H9 (cell line): ENCODE measurements around the gene AKR7A3. TPM values are rescaled to one million over a fixed set of nuclear protein-coding genes. Genes with fewer than 3 reads are reported as not detected.

Experiments used
- DNase-seq: peaks from one replicate; pipeline ENCODE4 v3.0.0-alpha.2; 2017
- H2AFZ ChIP-seq: one replicate; pipeline ENCODE4 v1.6.1; 2013; ENCODE audit warnings: mild to moderate bottlenecking, low read length, control low read depth, moderate library complexity
- H2AK5ac ChIP-seq: 2 replicates; pipeline ENCODE4 v1.6.1; 2013; ENCODE audit warnings: low read length, control low read depth, mixed read lengths; ENCODE audit not compliant: insufficient read length
- H2BK120ac ChIP-seq: one replicate; pipeline ENCODE4 v1.6.1; 2013; ENCODE audit warnings: low read depth, mild to moderate bottlenecking, low read length, control low read depth, inconsistent platforms; ENCODE audit not compliant: poor library complexity, severe bottlenecking
- H2BK12ac ChIP-seq: 2 replicates; pipeline ENCODE4 v1.6.1; 2013; ENCODE audit warnings: low read length, control low read depth, mixed read lengths, low read depth; ENCODE audit not compliant: insufficient read length
- H2BK15ac ChIP-seq: 2 replicates; pipeline ENCODE4 v1.6.1; 2013; ENCODE audit warnings: low read depth, low read length, control low read depth
- H2BK20ac ChIP-seq: one replicate; pipeline ENCODE4 v1.6.1; 2013; ENCODE audit warnings: low read depth, mild to moderate bottlenecking, low read length, control low read depth, inconsistent platforms; ENCODE audit not compliant: poor library complexity, severe bottlenecking
- H2BK5ac ChIP-seq: 2 replicates; pipeline ENCODE4 v1.6.1; 2013; ENCODE audit warnings: low read length, control low read depth, mixed read lengths; ENCODE audit not compliant: insufficient read length
- H3K14ac ChIP-seq: 2 replicates; pipeline ENCODE4 v1.6.1; 2013; ENCODE audit warnings: low read length, control low read depth; ENCODE audit not compliant: insufficient read depth
- H3K18ac ChIP-seq: 2 replicates; pipeline ENCODE4 v1.6.1; 2013; ENCODE audit warnings: low read depth, mild to moderate bottlenecking, mixed read lengths, low read length, control low read depth; ENCODE audit not compliant: insufficient read length
- H3K23ac ChIP-seq: 2 replicates; pipeline ENCODE4 v1.6.1; 2013; ENCODE audit warnings: low read length, control low read depth, mixed read lengths, low read depth; ENCODE audit not compliant: insufficient read length
- H3K23me2 ChIP-seq: 2 replicates; pipeline ENCODE4 v1.6.1; 2013; ENCODE audit warnings: low read depth, mild to moderate bottlenecking, mixed read lengths, low read length, control low read depth; ENCODE audit not compliant: insufficient read length, poor library complexity, severe bottlenecking
- H3K27ac ChIP-seq: 2 replicates; pipeline ENCODE4 v1.5.1; 2013; ENCODE audit warnings: low read length, control low read depth, mixed read lengths, low read depth; ENCODE audit not compliant: insufficient read length
- H3K27me3 ChIP-seq: 2 replicates; pipeline ENCODE4 v1.6.1; 2013; ENCODE audit warnings: low read length, control low read depth, inconsistent platforms; ENCODE audit not compliant: insufficient read depth
- H3K4ac ChIP-seq: 2 replicates; pipeline ENCODE4 v1.6.1; 2013; ENCODE audit warnings: low read depth, mild to moderate bottlenecking, control low read depth, inconsistent platforms, low read length, moderate library complexity
- H3K4me1 ChIP-seq: 2 replicates; pipeline ENCODE4 v1.6.1; 2013; ENCODE audit warnings: low read length, control low read depth, inconsistent platforms; ENCODE audit not compliant: insufficient read depth
- H3K4me2 ChIP-seq: 2 replicates; pipeline ENCODE4 v1.6.1; 2013; ENCODE audit warnings: low read length, control low read depth, mixed read lengths; ENCODE audit not compliant: insufficient read length, insufficient read depth
- H3K56ac ChIP-seq: 2 replicates; pipeline ENCODE4 v1.6.1; 2013; ENCODE audit warnings: low read depth, mild to moderate bottlenecking, mixed read lengths, low read length, control low read depth; ENCODE audit not compliant: insufficient read length
- H3K79me1 ChIP-seq: 2 replicates; pipeline ENCODE4 v1.6.1; 2013; ENCODE audit warnings: low read depth, mild to moderate bottlenecking, moderate library complexity, low read length, control low read depth, inconsistent platforms; ENCODE audit not compliant: insufficient read depth, poor library complexity, severe bottlenecking
- H3K79me2 ChIP-seq: 2 replicates; pipeline ENCODE4 v1.6.1; 2013; ENCODE audit warnings: low read length, control low read depth, inconsistent platforms; ENCODE audit not compliant: insufficient read depth
- H3K9ac ChIP-seq: 2 replicates; pipeline ENCODE4 v1.6.1; 2013; ENCODE audit warnings: low read length, control low read depth, mixed read lengths; ENCODE audit not compliant: insufficient read length; ENCODE audit errors: extremely low read depth
- H3K9me3 ChIP-seq: one replicate; pipeline ENCODE4 v1.6.1; 2013; ENCODE audit warnings: low read depth, low read length, inconsistent platforms; ENCODE audit not compliant: control insufficient read depth
- H3T11ph ChIP-seq: one replicate; pipeline ENCODE4 v1.6.1; 2013; ENCODE audit warnings: mild to moderate bottlenecking, low read length, control low read depth, inconsistent platforms
- H4K20me1 ChIP-seq: one replicate; pipeline ENCODE4 v1.6.1; 2013; ENCODE audit not compliant: control insufficient read depth, insufficient read length, insufficient read depth
- H4K5ac ChIP-seq: 2 replicates; pipeline ENCODE4 v1.6.1; 2013; ENCODE audit warnings: low read depth, mild to moderate bottlenecking, mixed read lengths, low read length, control low read depth; ENCODE audit not compliant: insufficient read length
- H4K8ac ChIP-seq: replicated peaks from 2 replicates; pipeline ENCODE4 v1.6.1; 2013; ENCODE audit warnings: low read length, control low read depth, mixed read lengths, low read depth; ENCODE audit not compliant: insufficient read length
- H4K91ac ChIP-seq: 2 replicates; pipeline ENCODE4 v1.6.1; 2013; ENCODE audit warnings: low read depth, mild to moderate bottlenecking, moderate library complexity, mixed read lengths, low read length, control low read depth; ENCODE audit not compliant: insufficient read length
- H3K27ac Mint-ChIP-seq, 3 experiments: 2 replicates in 2 of 3; 3 replicates in 1 of 3; pipeline ENCODE4 v1.8.0; 2020 to 2021; ENCODE audit warnings: mixed read lengths in 3 of 3, mild to moderate bottlenecking in 1 of 3, moderate library complexity in 1 of 3
- H3K27me3 Mint-ChIP-seq: 2 replicates; pipeline ENCODE4 v1.8.0; 2021; ENCODE audit warnings: low read depth, mild to moderate bottlenecking, moderate library complexity, mixed read lengths
- H3K36me3 Mint-ChIP-seq, 3 experiments: 2 replicates in 2 of 3; 3 replicates in 1 of 3; pipeline ENCODE4 v1.8.0; 2020 to 2021; ENCODE audit warnings: low read depth in 3 of 3, mixed read lengths in 3 of 3; ENCODE audit not compliant: insufficient read depth in 1 of 3
- H3K4me1 Mint-ChIP-seq, 2 experiments: 2 replicates each; pipeline ENCODE4 v1.8.0; 2020; ENCODE audit warnings: mixed read lengths in 2 of 2
- H3K4me3 Mint-ChIP-seq, 2 experiments: 2 replicates in 1 of 2; 3 replicates in 1 of 2; pipeline ENCODE4 v1.8.0; 2020 to 2021; ENCODE audit warnings: mild to moderate bottlenecking in 2 of 2, mixed read lengths in 2 of 2, moderate library complexity in 1 of 2
- H3K9me3 Mint-ChIP-seq, 2 experiments: 2 replicates in 1 of 2; 3 replicates in 1 of 2; pipeline ENCODE4 v1.8.0; 2020; ENCODE audit warnings: mild to moderate bottlenecking in 2 of 2, mixed read lengths in 2 of 2, moderate library complexity in 1 of 2
- WGBS: extraction: QIAGEN DNeasy Blood & Tissue Kit; methylation state at CpG from one replicate; pipeline ENCODE4 v1.1.7; 2013; ENCODE audit warnings: missing lambda C conversion rate, low lambda C conversion rate, mixed read lengths; ENCODE audit not compliant: insufficient read length; ENCODE audit errors: extremely low coverage; 5-methylcytosine and 5-hydroxymethylcytosine counted together
- total RNA-seq: library from RNA; stranded (reverse); gene quantifications from 2 replicates; pipeline ENCODE4 v1.2.1, GENCODE V29; 2021
- TF ChIP-seq, protein P1 (sequence below): fragments of 200-600 bp; sonication (generic); conservative IDR thresholded peaks from 3 replicates; pipeline ENCODE4 v1.8.0; 2021; ENCODE audit warnings: antibody characterized with exemption, mild to moderate bottlenecking

The AKR7A3 gene
- total RNA-seq, 1 experiment from 2014 or later: 0.74 TPM

DNA sequence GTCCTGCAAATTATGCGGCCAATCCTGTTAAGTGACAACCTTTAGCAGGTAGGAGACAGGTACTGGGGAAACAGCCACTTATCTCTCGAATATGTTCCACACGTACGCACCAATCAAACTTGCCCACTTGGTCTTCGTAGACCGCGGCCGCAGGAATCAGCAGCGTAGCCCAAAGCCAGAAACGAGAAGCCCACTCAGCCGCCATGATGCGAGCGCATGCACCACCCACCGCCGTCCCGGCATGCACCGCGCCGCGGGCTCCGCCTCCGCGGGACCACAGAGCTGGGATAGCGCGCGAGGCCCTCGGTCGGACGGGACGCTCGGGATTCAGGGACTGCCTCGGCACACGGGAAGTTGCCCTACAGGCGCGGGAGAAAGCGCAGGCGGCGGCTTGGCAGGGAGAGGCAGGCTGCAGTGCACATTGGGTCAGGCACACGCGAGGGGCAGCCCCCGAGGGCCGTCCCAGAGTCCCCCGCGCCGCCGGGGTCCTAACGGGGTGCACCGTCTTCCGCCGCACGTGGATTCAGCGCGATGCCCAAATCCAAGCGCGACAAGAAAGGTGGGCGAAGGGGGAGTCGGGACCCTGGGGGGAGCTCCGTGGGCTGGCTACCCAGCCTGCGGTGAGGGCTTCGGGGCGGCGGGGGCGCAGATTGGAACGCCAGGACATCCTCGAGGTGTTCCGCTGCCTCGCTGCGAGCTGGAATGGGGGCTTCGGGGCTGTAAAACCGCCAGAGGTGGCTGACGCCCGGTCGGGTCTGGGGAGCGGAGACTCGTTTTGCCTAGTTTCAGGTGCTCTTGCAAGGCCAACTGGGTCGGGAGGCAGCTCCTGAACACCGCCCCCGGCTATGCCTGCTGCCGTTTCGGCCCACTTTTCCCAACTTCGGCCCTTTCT, 37.0 kb downstream of the AKR7A3 start, which contains the start of the genes EMC1 and MRTO4:
EMC1 (minus strand) TSS at position 220 of the 892 bp plus-strand sequence; CDS start at position 205, 15 bp downstream.
MRTO4 (plus strand) TSS at position 501 of the 892 bp plus-strand sequence; CDS start at position 532, 31 bp downstream.
- no peak within 1 kb of the TSS for H4K8ac ChIP-seq
- WGBS: no CpG with 5 or more reads among the region's 81 CpGs
- no peak within 1 kb of the TSS for H2AK5ac ChIP-seq
- H3K23me2 ChIP-seq: peaks cover 7% of the 10 kb centered on the region
- no peak within 1 kb of the TSS for H2BK12ac ChIP-seq
- no peak within 1 kb of the TSS for H3K23ac ChIP-seq
- H3K27me3 Mint-ChIP-seq: no peaks in the 10 kb centered on the region
- peak within 1 kb of the TSS; percentile 21; the same call in 1 of the 2 replicates for H3K4ac ChIP-seq
- H3K4me1 ChIP-seq: peaks cover 4% of the 10 kb centered on the region; the same call in 1 of the 2 replicates
- no peaks in the 10 kb centered on the region for H3K27me3 ChIP-seq
- H3K9me3 ChIP-seq: no peaks in the 10 kb centered on the region
- no peak within 1 kb of the TSS for H3K56ac ChIP-seq
- H4K91ac ChIP-seq: no peak within 1 kb of the TSS
- peak within 1 kb of the TSS; percentile 96 to 99 (median 97) for H3K27ac Mint-ChIP-seq
- no peaks in the 10 kb centered on the region for H4K20me1 ChIP-seq
- H3K36me3 Mint-ChIP-seq: peaks cover 13 to 31% (median 17%) of the 10 kb centered on the region in 3 experiments; a peak in 6 of 7 replicates
- peak within 1 kb of the TSS; percentile 97 for H3K4me2 ChIP-seq
- no peak within 1 kb of the TSS for H2BK120ac ChIP-seq
- peaks cover 20 to 22% of the 10 kb centered on the region in 2 experiments for H3K4me1 Mint-ChIP-seq
- DNase-seq: peak; percentile 87
- no peak within 1 kb of the TSS for H2AFZ ChIP-seq
- peak within 1 kb of the TSS; percentile 92 for H3K18ac ChIP-seq
- H2BK5ac ChIP-seq: no peak within 1 kb of the TSS
- peak within 1 kb of the TSS; percentile 33 for H4K5ac ChIP-seq
- peaks cover 8% of the 10 kb centered on the region for H3K79me1 ChIP-seq
- H2BK20ac ChIP-seq: no peak within 1 kb of the TSS
- H3K79me2 ChIP-seq: peaks cover 53% of the 10 kb centered on the region
- peak within 1 kb of the TSS; percentile 97 to 99 for H3K4me3 Mint-ChIP-seq
- H3T11ph ChIP-seq: no peak within 1 kb of the TSS
- no peak within 1 kb of the TSS for H3K27ac ChIP-seq
- H3K14ac ChIP-seq: peak within 1 kb of the TSS; percentile 90
- TF ChIP-seq, protein P1, sequence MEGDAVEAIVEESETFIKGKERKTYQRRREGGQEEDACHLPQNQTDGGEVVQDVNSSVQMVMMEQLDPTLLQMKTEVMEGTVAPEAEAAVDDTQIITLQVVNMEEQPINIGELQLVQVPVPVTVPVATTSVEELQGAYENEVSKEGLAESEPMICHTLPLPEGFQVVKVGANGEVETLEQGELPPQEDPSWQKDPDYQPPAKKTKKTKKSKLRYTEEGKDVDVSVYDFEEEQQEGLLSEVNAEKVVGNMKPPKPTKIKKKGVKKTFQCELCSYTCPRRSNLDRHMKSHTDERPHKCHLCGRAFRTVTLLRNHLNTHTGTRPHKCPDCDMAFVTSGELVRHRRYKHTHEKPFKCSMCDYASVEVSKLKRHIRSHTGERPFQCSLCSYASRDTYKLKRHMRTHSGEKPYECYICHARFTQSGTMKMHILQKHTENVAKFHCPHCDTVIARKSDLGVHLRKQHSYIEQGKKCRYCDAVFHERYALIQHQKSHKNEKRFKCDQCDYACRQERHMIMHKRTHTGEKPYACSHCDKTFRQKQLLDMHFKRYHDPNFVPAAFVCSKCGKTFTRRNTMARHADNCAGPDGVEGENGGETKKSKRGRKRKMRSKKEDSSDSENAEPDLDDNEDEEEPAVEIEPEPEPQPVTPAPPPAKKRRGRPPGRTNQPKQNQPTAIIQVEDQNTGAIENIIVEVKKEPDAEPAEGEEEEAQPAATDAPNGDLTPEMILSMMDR: no peak
- H3K9ac ChIP-seq: peak within 1 kb of the TSS; percentile 88
- H2BK15ac ChIP-seq: no peak within 1 kb of the TSS
- H3K9me3 Mint-ChIP-seq: no peaks in the 10 kb centered on the region
